HFFc6 (cell line): ENCODE results near the gene C20orf202. TPM values are rescaled to one million over a fixed set of nuclear protein-coding genes. Genes with fewer than 3 reads are reported as not detected.

Source experiments
- DNase-seq: peaks from one replicate; pipeline ENCODE4 v3.0.0-alpha.2; 2018
- H3K27ac Mint-ChIP-seq: 2 replicates; pipeline ENCODE4 v1.8.0; 2020; ENCODE audit warnings: mild to moderate bottlenecking, mixed read lengths
- H3K27me3 Mint-ChIP-seq: 2 replicates; pipeline ENCODE4 v1.8.0; 2021; ENCODE audit warnings: mild to moderate bottlenecking, moderate library complexity, mixed read lengths; ENCODE audit not compliant: insufficient read depth
- H3K36me3 Mint-ChIP-seq: 2 replicates; pipeline ENCODE4 v1.8.0; 2021; ENCODE audit warnings: low read depth, mixed read lengths
- H3K4me1 Mint-ChIP-seq: 2 replicates; pipeline ENCODE4 v1.8.0; 2020; ENCODE audit warnings: low read depth, mixed read lengths
- H3K4me3 Mint-ChIP-seq: 2 replicates; pipeline ENCODE4 v1.8.0; 2020; ENCODE audit warnings: mild to moderate bottlenecking, moderate library complexity, mixed read lengths
- H3K9me3 Mint-ChIP-seq: 2 replicates; pipeline ENCODE4 v1.8.0; 2020; ENCODE audit warnings: mild to moderate bottlenecking, mixed read lengths
- total RNA-seq, 6 experiments: library from RNA; stranded (reverse); fragmentation: NEBNext Ultra II Directional; extraction: Animal tissue kit (Norgen Biotek cat#: 25700); gene quantifications; 2 replicates in 1 of 6; 3 replicates in 5 of 6; pipeline ENCODE4 v1.2.3, GENCODE V29; 2021
- TF ChIP-seq, protein P1 (sequence below): fragments of 200-600 bp; sonication (generic); IDR thresholded peaks from 2 replicates; pipeline ENCODE4 v1.5.0; 2021; ENCODE audit warnings: antibody characterized with exemption, mild to moderate bottlenecking

Gene C20orf202
- total RNA-seq, 6 experiments from 2014 or later, result not detected

DNA sequence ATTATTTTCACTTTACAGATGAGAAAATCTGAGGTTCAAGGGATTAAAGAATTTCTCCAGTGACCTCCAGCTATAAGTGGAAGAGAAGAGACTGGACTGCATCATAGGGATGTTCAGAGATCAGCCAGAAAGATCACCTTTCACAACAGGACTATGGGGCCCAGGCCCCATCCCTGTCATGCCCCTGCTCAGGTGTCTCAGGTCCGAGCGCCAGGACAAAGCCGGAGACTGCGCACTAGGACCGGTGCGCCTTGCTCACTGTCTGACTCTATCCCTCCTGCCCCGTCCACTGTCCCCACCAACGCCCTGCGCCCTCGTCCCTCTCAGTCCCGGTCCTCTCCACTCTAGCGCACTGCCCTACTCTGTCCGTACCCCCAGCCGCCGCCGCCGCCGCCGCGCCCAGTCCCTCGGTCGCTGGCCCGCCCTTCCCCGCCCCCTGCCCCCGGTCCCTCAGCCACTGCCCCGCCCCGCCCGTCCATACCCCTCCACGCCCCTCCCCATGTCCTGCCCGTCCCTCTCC, 22.1 kb downstream of the C20orf202 start:
- H3K9me3 Mint-ChIP-seq, result peaks cover 10% of the 10 kb centered on the region; the same call in 1 of the 2 replicates
- H3K27me3 Mint-ChIP-seq, result peaks cover 3% of the 10 kb centered on the region; the same call in 1 of the 2 replicates

DNA sequence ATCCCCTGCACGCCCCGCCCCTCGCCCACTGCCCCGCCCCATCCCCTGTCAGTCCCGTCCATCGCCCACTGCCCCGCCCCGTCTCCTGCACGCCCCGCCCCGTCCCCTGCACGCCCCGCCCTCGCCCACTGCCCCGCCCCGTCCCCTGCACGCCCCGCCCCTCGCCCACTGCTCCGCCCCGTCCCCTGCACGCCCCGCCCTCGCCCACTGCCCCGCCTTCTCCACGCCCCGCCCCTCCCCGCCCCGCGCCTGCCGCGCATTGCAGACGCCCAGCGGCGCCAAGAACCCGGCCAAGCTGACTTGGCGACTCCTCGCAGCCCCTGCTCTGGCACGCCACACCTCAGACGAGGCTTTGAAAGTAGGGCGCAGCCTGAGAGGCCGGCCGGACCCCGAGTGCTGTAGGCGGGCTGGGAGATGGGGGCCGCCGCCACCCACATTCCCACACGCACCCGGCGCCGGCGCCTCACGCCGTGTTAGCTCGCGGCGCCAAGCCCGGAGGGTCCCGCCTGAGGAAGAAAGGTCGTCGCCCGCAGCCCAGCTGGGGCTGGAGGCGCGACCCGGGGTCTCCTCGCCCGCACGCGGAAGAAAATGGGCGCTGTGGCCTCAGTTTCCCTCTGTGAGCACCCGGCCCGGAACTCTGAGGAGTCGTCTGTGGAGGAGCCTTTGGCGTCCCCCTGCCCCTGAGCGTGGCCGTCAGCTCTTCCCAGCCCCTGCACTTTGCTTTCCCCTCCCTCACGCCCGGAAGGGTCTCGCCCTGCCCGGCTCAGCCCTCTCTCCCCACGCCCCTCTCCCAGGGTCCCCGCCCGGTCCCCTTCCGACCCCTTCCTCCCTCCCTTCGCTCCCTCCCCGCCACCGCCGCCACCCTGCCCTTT, 22.8 kb downstream of the C20orf202 start, which contains the start of gene RAD21L1:
Gene RAD21L1 (plus strand): TSS at position 262 of the 872 bp plus-strand sequence. CDS start 2,410 bp downstream, outside the sequence.
- H3K27me3 Mint-ChIP-seq, result peaks cover 3% of the 10 kb centered on the region; the same call in 1 of the 2 replicates
- peaks cover 10% of the 10 kb centered on the region; the same call in 1 of the 2 replicates for H3K9me3 Mint-ChIP-seq
- TF ChIP-seq, protein P1, sequence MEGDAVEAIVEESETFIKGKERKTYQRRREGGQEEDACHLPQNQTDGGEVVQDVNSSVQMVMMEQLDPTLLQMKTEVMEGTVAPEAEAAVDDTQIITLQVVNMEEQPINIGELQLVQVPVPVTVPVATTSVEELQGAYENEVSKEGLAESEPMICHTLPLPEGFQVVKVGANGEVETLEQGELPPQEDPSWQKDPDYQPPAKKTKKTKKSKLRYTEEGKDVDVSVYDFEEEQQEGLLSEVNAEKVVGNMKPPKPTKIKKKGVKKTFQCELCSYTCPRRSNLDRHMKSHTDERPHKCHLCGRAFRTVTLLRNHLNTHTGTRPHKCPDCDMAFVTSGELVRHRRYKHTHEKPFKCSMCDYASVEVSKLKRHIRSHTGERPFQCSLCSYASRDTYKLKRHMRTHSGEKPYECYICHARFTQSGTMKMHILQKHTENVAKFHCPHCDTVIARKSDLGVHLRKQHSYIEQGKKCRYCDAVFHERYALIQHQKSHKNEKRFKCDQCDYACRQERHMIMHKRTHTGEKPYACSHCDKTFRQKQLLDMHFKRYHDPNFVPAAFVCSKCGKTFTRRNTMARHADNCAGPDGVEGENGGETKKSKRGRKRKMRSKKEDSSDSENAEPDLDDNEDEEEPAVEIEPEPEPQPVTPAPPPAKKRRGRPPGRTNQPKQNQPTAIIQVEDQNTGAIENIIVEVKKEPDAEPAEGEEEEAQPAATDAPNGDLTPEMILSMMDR, result no peak
- H3K36me3 Mint-ChIP-seq, result no peaks in the 10 kb centered on the region
- H3K4me3 Mint-ChIP-seq, result peak within 1 kb of the TSS; percentile 86
- peak within 1 kb of the TSS; percentile 74 for H3K27ac Mint-ChIP-seq
- DNase-seq, result peak; percentile 57
- no peaks in the 10 kb centered on the region for H3K4me1 Mint-ChIP-seq

More for the DNA sequence above, 22.1 kb downstream of the C20orf202 start:
- no peak for DNase-seq
- Mint-ChIP-seq H3K4me1 (no peaks in the 10 kb centered on the region), H3K4me3 (peak overlapping the region; percentile 71), H3K36me3 (no peaks in the 10 kb centered on the region), H3K27ac (no peak overlapping the region)
- TF ChIP-seq, protein P1, result no peak

DNA sequence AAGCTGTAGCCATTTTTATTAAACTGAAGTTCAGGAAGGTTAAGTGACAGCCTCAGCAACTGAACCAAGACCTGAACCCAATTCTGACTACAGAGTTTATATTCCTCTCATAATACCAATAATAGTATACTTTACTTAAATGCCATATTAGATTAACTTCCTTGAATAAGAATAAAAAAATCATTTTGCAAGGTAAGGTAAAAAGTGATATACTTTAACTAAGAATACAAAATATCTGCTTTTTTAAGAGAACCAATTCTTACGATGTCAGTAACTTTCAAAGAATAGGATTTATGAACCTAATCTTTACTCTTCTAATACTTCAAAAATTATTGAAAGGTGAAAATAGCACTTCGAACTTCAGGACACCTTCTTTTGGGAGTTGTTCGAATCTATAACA, 26.3 kb downstream of the C20orf202 start:
- no peak overlapping the region for H3K27ac Mint-ChIP-seq
- no peak for DNase-seq
- H3K36me3 Mint-ChIP-seq, result no peaks in the 10 kb centered on the region
- no peaks in the 10 kb centered on the region for H3K9me3 Mint-ChIP-seq
- no peaks in the 10 kb centered on the region for H3K27me3 Mint-ChIP-seq
- no peak overlapping the region for H3K4me3 Mint-ChIP-seq
- H3K4me1 Mint-ChIP-seq, result no peaks in the 10 kb centered on the region
- TF ChIP-seq, protein P1, result no peak

DNA sequence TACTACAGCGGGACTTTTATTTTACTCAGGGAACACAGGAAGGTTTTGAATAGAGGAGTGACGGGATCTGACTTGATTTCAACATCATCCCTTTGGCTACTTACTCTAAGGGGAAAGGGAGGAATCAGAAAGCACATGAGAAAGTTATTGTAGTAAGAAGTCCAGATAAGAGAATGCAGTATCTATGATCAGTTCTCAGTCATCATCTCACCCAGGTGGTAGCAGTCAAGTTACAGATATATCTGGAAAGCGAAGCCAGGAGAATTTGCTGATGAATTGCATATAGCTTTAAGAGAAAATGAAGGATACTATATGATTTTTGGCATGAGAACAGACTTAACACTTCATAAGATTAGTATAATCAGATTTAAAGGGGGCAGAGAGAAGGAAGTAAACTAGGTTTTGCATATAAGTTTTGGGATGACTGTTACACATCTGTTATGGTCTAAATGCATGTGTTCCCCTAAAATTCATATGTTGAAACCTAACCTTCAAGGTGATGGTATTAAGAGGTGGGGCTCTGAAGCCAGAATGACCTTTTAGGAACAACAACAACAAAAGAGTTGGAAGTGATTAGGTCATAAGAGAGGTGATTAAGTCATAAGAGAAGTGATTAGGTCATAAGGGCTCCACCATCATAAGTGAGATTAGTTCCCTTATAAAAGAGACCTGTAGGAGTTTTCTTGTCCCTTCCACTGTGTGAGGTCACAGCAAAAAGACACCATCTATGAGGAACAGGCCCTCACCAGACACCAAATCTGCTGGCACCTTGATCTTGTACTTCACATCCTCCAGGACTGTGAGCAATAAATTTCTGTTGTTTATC, 29.2 kb downstream of the C20orf202 start:
- Mint-ChIP-seq H3K27ac (no peak overlapping the region), H3K36me3 (no peaks in the 10 kb centered on the region), H3K4me3 (no peak overlapping the region), H3K27me3 (no peaks in the 10 kb centered on the region), H3K9me3 (no peaks in the 10 kb centered on the region), H3K4me1 (no peaks in the 10 kb centered on the region)
- no peak for DNase-seq
- TF ChIP-seq, protein P1, result no peak

DNA sequence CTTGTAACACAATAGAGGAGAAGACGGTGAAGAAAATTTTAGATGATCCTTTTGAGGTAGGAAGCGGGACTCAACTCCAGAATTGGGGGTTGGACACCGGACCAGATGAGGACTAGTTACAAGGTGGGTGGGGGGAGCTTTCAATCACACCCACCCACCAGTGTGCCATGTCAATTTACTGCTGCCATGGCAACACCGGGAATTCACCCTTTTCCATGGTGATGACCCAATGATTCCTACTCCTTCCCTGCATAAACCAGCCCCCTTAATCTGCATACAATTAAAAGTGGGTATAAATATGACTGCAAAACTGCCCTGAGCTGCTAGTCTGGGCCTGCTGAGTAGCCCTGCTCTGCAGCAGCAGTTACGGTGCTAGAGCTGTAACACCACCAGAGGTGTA, 37.3 kb downstream of the C20orf202 start:
- H3K27me3 Mint-ChIP-seq, result no peaks in the 10 kb centered on the region
- no peaks in the 10 kb centered on the region for H3K9me3 Mint-ChIP-seq
- TF ChIP-seq, protein P1, result no peak
- no peak overlapping the region for H3K27ac Mint-ChIP-seq
- no peak for DNase-seq
- H3K4me3 Mint-ChIP-seq, result no peak overlapping the region
- H3K4me1 Mint-ChIP-seq, result peaks cover 39% of the 10 kb centered on the region
- H3K36me3 Mint-ChIP-seq, result no peaks in the 10 kb centered on the region
